Activated naive CD8-positive, alpha-beta T cell treated with anti-CD3 and anti-CD28 coated beads, Interleukin-2, amount 10 ng/mL, durations not matched to agents 7 days and 5 days (primary cell): ENCODE results near the gene XRCC3. TPM values are rescaled to one million over a fixed set of nuclear protein-coding genes. Genes with fewer than 3 reads are reported as not detected.
A peak's percentile ranks its signal among the peaks of the same experiment; 100 is the strongest.

Experiments used
- ATAC-seq: fragments of 150-1000 bp; cut with Tn5 transposase; one replicate; pipeline ENCODE4 v1.10.0; 2021; ENCODE audit warnings: low read depth, moderate library complexity
- POLR2A ChIA-PET: fragments of 350-600 bp; sonication (Branson Sonifier 250); formaldehyde crosslinking; loops from one replicate; lab custom pipeline; 2021; ENCODE audit warnings: antibody characterized with exemption; lab: Charles Lee
- DNase-seq: peaks from one replicate; pipeline ENCODE4 v3.0.0; 2021
- H3K27ac Mint-ChIP-seq: one replicate; pipeline ENCODE4 v1.8.0; 2022; ENCODE audit warnings: mild to moderate bottlenecking, mixed read lengths
- H3K27me3 Mint-ChIP-seq: one replicate; pipeline ENCODE4 v1.8.0; 2022; ENCODE audit warnings: mild to moderate bottlenecking, moderate library complexity, mixed read lengths
- H3K36me3 Mint-ChIP-seq: one replicate; pipeline ENCODE4 v1.8.0; 2021; ENCODE audit warnings: mild to moderate bottlenecking, mixed read lengths
- H3K4me1 Mint-ChIP-seq: one replicate; pipeline ENCODE4 v1.8.0; 2021; ENCODE audit warnings: mixed read lengths
- H3K4me3 Mint-ChIP-seq: one replicate; pipeline ENCODE4 v1.8.0; 2022; ENCODE audit warnings: mild to moderate bottlenecking, moderate library complexity, mixed read lengths
- H3K9me3 Mint-ChIP-seq: one replicate; pipeline ENCODE4 v1.8.0; 2021; ENCODE audit warnings: mixed read lengths
- total RNA-seq, 2 experiments: library from RNA; stranded (reverse); gene quantifications; one replicate each; pipeline ENCODE4 v1.2.3, GENCODE V29; 2021

XRCC3 gene
- total RNA-seq, 2 experiments from 2014 or later, result 35.5 to 41.3 TPM

DNA sequence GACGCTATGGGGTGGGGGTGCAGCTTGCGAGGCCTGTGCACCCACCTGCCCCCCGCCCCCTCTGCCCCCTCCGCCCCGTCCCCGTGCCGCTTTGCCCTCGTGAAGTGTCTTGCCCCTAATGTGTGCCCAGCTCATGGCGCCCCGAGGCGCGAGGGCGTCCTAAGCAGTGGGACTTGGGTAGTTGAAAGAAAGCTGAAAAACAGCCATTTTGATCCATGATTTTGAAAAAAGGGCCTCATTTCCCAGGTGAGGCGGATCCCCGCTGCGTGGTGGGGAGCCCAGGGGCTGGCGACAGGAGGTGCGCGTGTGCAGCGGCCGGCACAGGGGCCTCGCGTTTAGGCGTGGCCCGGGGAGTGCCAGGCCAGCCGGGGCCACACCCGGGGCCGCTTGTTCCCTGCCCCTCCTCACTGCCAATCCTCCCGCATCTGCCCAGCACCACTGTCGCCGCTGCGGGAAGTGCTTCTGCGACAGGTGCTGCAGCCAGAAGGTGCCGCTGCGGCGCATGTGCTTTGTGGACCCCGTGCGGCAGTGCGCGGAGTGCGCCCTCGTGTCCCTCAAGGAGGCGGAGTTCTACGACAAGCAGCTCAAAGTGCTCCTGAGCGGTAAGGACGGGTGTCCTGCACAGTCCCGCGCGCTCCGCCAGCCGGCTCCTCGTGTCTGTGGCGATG lies 12.2 kb upstream of the XRCC3 start:
- ATAC-seq (no peak), DNase-seq (no peak)
- H3K36me3 Mint-ChIP-seq, result no peaks in the 10 kb centered on the region
- no peak overlapping the region for H3K27ac Mint-ChIP-seq
- no peak overlapping the region for H3K4me3 Mint-ChIP-seq
- H3K9me3 Mint-ChIP-seq, result no peaks in the 10 kb centered on the region
- POLR2A ChIA-PET, result no interaction called here
- no peaks in the 10 kb centered on the region for H3K27me3 Mint-ChIP-seq
- H3K4me1 Mint-ChIP-seq, result no peaks in the 10 kb centered on the region

DNA sequence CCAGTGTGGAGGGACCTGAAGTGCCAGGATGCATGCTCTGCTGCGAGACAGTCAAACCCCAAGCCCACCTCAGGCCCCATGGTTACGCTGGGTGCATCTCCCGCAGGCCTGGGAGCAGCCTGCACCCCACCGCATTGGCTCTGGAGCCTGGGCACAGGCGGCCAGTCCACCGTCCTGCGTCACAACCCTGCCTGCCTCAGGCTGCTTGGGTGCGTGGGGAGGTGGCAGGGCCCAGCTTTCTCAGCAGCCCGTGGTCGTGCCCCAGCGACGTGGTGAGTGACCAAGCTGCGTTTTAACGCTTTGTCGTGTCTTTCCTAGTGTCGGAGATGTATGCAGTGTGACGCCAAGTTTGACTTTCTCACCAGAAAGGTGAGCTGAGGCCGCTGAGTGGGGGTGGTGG lies 11.2 kb upstream of the XRCC3 start:
- Mint-ChIP-seq H3K36me3 (no peaks in the 10 kb centered on the region), H3K4me3 (no peak overlapping the region), H3K4me1 (no peaks in the 10 kb centered on the region), H3K27ac (no peak overlapping the region), H3K27me3 (no peaks in the 10 kb centered on the region), H3K9me3 (no peaks in the 10 kb centered on the region)
- POLR2A ChIA-PET, result no interaction called here
- no peak for DNase-seq
- no peak for ATAC-seq

DNA sequence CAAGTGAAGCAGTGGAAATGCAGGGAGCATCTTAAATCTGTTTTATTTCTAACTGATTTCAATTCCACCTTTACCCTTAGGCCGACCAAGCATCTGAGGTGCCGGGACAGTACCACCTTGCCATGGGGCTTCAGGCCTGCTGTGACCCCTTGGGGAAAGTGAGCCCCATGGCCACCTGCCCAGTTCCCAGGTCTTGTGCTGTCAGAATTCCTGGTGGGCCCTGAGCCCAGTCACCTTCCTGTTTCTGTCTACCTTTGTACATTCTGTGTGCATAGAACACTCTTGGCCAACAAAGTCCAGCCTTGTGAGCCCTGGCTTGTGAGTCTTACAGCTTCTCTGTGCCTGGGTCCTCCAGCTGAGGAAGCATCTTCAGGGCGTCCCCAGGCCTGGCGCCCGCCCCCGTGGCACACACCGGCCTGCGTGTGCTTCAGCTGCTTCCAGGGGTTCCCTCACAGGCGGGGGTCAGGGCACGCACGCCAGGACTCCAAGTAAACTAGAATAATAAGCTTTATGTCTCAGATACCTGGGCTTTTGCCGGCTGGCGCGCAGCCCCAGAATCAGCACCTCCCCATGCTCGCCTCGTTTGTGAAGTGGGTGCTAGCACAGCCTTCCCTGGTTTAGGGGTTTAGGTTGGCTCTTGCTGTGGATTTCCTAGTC lies 10.6 kb upstream of the XRCC3 start:
- Mint-ChIP-seq H3K4me1 (no peaks in the 10 kb centered on the region), H3K4me3 (no peak overlapping the region), H3K27me3 (no peaks in the 10 kb centered on the region), H3K27ac (no peak overlapping the region), H3K36me3 (no peaks in the 10 kb centered on the region), H3K9me3 (no peaks in the 10 kb centered on the region)
- DNase-seq (no peak), ATAC-seq (no peak)
- POLR2A ChIA-PET, result no interaction called here

DNA sequence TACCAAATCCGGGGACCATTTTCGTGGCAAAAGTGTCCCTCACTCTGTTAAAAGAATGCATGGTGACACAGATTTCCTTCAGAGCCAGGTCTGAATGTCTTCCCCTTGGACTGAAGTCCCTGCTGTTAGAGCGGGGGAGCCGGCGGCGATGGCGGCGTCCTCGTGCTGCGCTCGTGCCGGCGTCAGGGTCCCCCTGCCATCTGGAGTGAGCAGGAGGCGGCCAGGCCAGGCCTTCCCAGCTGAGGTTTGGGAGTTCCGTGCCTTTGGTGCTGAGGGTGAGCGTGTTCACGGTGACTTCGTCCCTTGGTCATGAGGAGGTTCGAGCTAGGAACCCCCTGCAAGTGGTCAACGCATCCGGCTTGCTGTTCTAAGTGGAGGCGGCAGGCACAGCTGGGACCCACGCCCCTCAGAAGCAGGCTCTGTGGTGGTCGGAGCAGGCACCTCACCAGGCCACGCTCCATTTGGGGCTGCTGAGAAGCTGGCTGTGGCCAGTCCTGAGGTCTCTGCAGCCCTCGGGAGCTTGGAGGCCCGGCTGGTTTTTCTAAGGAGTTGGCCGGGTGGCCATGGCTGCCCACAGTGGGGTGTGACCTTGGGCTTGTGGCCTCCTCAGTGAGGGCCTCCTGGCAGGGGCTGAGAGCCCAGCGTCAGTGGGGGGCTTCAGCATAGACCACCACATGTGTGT lies 9.9 kb upstream of the XRCC3 start:
- POLR2A ChIA-PET, result no interaction called here
- Mint-ChIP-seq H3K4me1 (no peaks in the 10 kb centered on the region), H3K4me3 (no peak overlapping the region), H3K9me3 (no peaks in the 10 kb centered on the region), H3K36me3 (no peaks in the 10 kb centered on the region), H3K27ac (no peak overlapping the region), H3K27me3 (no peaks in the 10 kb centered on the region)
- DNase-seq, result no peak
- no peak for ATAC-seq

DNA sequence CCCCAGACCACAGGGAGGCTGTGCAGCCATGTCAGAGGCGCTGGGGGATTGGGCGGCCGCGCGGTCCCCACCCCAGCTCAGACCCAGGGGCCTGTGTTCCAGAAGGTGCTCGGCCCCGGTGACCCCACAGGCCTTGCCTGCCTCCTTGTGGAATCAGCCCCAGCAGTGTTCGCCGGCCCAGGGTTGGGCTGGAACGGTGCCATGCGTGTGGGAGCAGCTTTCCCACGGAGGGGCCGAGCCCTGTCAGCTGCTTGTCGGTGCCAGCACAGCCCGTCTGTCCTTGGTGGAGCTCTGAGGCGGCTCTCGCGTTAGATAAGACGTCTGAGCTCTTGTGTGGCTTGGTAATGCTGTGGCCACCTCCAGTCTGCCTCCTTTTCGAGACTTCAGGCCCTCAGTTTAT lies 8.9 kb upstream of the XRCC3 start:
- Mint-ChIP-seq H3K4me1 (peaks cover 9% of the 10 kb centered on the region), H3K36me3 (no peaks in the 10 kb centered on the region), H3K27ac (no peak overlapping the region), H3K4me3 (no peak overlapping the region), H3K27me3 (no peaks in the 10 kb centered on the region), H3K9me3 (no peaks in the 10 kb centered on the region)
- DNase-seq, result no peak
- no peak for ATAC-seq
- POLR2A ChIA-PET, result no interaction called here

DNA sequence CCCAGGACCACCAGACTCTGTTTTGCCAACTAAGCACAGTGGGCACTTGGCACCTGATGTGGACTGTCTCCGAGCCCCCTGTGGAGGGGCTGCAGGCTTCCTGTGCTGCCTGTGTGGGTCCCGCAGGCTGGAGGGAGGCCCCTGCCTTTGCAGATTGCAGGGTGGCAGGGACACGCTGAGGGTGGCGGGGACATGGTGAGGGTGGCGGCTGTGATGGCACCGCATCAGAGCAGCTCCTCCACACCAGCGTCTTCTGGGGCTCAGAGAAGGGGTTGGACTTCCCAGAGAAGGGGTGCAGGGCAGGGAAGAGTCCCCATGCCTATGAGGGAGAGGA lies 8.5 kb upstream of the XRCC3 start:
- Mint-ChIP-seq H3K4me3 (no peak overlapping the region), H3K9me3 (no peaks in the 10 kb centered on the region), H3K36me3 (no peaks in the 10 kb centered on the region), H3K27me3 (no peaks in the 10 kb centered on the region), H3K27ac (no peak overlapping the region), H3K4me1 (peaks cover 11% of the 10 kb centered on the region)
- DNase-seq, result no peak
- POLR2A ChIA-PET, result no interaction called here
- ATAC-seq, result no peak

DNA sequence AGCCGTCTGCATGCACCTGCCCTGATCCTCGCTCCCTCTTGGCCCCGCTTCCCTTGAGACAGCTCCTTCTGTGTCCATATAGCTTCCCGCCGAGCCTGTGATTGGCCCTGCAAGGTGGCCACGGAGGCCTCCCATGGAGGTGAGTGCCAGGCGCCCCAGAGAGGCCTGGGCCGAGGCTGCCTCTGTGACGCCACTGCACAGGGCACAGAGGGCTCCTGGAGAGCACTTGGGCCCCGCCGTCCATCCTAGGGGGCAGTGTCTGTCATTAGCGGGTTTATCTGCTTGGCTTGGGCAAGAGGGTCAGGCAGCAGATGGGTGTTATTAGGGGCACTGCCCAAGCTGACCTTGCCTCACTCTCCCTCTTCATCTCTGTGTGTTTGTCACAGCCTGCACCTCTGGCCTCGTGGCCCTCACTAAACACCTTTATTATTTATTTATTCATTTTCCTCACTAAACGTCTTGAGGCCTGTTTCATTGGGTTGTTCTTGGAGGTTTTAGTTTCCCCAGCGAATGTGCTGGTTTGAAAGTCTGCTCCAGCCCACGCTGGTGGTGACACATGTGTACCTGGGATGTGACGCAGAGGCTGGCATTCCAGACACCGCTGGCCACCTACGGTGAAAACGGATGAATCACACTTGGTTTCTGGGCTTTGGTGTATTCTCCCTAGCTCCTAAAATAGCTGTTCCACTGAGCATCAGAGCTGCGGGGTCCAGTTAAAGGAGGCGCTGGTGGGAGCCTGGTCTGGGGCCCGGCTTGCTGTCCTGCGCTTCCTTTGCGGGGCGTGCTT lies 6.3 kb upstream of the XRCC3 start:
- H3K4me3 Mint-ChIP-seq, result no peak overlapping the region
- POLR2A ChIA-PET, result interaction anchor here (0.7 kb wide), 1 partner anchor 44 kb away, joined by 5 read pairs; no protein-coding TSS in a partner anchor
- DNase-seq (no peak), ATAC-seq (no peak)
- no peaks in the 10 kb centered on the region for H3K27me3 Mint-ChIP-seq
- no peaks in the 10 kb centered on the region for H3K9me3 Mint-ChIP-seq
- no peaks in the 10 kb centered on the region for H3K36me3 Mint-ChIP-seq
- no peak overlapping the region for H3K27ac Mint-ChIP-seq
- peaks cover 20% of the 10 kb centered on the region for H3K4me1 Mint-ChIP-seq

DNA sequence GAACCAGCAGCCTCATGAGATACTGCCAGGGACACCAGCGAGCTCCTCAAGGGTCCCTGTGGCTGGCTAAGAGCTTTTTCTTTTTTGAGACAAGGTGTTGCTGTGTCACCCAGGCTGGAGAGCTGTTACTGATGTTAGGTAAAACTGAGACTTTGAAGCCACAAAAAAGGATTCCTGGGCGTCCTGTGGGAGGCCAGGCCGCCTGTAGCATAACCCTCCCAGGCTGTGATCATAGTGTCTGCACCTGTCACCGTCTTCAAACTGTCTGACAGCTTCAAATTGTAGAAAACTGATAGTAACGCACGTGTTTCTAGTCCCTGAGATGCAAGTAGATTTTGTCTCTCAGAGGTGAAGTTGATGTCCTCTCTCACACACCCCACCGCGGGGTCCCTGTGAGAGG lies 4.5 kb upstream of the XRCC3 start:
- no peaks in the 10 kb centered on the region for H3K9me3 Mint-ChIP-seq
- POLR2A ChIA-PET, result interaction anchor here (0.6 kb wide), 1 partner anchor 193 kb away, joined by 3 read pairs; no protein-coding TSS in a partner anchor

DNA sequence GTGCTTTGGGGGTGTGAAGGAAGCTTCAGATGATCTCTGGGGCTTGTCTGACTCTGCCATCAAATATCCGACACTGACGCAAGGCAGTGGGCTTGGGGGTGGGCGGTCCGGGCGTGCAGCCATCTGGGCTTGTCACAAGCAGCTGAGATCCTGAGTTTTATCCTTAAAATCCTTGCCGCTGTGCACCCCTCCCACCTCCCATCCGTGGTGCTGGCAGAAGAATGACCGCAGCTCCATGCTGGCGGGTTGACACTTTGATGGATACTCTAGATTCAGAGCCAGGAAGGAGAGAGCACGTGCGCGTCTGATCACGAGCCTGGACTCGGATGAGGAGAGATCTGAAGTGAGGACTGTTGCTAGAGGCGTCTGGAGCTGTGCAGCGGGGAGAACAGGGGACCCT lies 3.3 kb upstream of the XRCC3 start:
- Mint-ChIP-seq H3K27ac (no peak overlapping the region), H3K36me3 (peaks cover 2% of the 10 kb centered on the region), H3K4me3 (no peak overlapping the region), H3K27me3 (no peaks in the 10 kb centered on the region), H3K9me3 (no peaks in the 10 kb centered on the region), H3K4me1 (peaks cover 29% of the 10 kb centered on the region)
- DNase-seq, result no peak
- ATAC-seq, result no peak
- POLR2A ChIA-PET, result no interaction called here

More for the DNA sequence above, 4.5 kb upstream of the XRCC3 start:
- DNase-seq, result no peak
- Mint-ChIP-seq H3K4me3 (no peak overlapping the region), H3K4me1 (peaks cover 20% of the 10 kb centered on the region), H3K27me3 (no peaks in the 10 kb centered on the region), H3K36me3 (peaks cover 2% of the 10 kb centered on the region), H3K27ac (no peak overlapping the region)
- ATAC-seq, result no peak

DNA sequence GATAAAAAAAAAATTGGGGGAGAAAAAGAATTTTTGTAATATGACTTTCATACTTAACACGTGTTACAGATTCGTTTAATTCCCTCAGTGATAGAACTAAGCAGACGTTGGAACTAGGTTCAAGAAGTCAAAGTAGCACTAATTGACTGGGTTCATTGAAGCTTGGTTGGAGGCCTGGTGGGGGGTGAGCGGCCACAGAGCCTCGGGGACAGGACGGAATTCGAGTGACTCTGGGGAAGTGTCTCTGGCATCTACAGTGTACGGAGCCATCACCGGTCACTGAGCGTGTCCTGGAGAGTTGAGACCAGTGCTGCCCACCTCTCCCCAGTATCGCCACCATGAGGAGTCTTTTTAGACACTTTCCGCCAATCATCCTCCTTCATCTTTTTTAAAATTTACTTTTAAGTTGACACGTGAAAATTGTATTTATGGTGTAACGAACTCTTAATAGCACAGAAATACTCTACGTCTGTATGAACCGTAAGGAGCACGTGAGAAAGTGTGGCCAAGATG lies 1.7 kb upstream of the XRCC3 start:
- Mint-ChIP-seq H3K9me3 (no peaks in the 10 kb centered on the region), H3K27ac (no peak overlapping the region), H3K4me1 (peaks cover 40% of the 10 kb centered on the region), H3K27me3 (no peaks in the 10 kb centered on the region), H3K36me3 (peaks cover 6% of the 10 kb centered on the region), H3K4me3 (peak overlapping the region; percentile 79)
- no peak for DNase-seq
- POLR2A ChIA-PET, result interaction anchor here (1.4 kb wide), 1 partner anchor 152 kb away, joined by 6 read pairs; no protein-coding TSS in a partner anchor
- no peak for ATAC-seq

DNA sequence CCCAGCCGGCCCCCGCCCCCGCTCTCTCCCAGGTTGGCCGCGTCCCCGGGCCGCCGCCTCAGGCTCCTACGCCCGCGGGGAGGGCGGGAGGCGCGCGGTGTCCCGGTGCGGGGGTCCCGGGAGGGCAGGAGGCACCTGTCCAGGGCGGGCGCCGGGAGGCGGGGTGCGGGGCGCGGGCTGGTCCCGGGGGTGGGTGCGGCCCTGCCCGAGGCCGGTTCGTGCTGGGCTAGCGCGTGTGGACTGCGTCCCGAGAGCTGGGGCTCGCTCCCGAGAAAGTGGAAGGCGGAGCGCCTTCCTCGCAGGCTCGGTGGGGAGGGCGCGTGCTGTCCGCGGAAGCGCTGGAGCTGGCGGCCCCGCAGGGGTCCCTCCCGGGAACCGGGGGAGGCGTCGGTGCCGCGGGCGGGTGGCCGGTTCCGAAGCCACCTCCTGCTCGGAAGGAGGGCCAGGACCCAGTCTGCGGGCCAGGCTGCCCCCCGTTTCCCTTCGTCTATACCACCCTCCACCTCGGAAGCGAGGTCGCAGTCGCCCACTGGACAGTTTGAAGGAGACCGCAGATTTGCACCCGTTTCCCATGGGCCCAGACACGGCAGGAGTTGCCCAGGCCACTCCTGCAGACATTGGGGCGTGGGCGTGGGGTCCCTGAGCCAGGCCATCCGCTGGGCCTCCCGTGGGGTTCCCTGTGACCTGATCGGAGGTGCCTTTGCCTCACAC lies 995 bp upstream of the XRCC3 start:
- H3K4me3 Mint-ChIP-seq, result peak overlapping the region; percentile 79
- ATAC-seq, result no peak
- DNase-seq, result peak; percentile 65
- H3K4me1 Mint-ChIP-seq, result peaks cover 43% of the 10 kb centered on the region
- H3K27ac Mint-ChIP-seq, result no peak overlapping the region
- H3K9me3 Mint-ChIP-seq, result no peaks in the 10 kb centered on the region
- POLR2A ChIA-PET, result interaction anchor here (0.6 to 2.3 kb wide), 6 partner anchors 13 to 152 kb away, joined by 3 to 6 read pairs (median 4); no protein-coding TSS in a partner anchor
- H3K36me3 Mint-ChIP-seq, result peaks cover 6% of the 10 kb centered on the region
- no peaks in the 10 kb centered on the region for H3K27me3 Mint-ChIP-seq

DNA sequence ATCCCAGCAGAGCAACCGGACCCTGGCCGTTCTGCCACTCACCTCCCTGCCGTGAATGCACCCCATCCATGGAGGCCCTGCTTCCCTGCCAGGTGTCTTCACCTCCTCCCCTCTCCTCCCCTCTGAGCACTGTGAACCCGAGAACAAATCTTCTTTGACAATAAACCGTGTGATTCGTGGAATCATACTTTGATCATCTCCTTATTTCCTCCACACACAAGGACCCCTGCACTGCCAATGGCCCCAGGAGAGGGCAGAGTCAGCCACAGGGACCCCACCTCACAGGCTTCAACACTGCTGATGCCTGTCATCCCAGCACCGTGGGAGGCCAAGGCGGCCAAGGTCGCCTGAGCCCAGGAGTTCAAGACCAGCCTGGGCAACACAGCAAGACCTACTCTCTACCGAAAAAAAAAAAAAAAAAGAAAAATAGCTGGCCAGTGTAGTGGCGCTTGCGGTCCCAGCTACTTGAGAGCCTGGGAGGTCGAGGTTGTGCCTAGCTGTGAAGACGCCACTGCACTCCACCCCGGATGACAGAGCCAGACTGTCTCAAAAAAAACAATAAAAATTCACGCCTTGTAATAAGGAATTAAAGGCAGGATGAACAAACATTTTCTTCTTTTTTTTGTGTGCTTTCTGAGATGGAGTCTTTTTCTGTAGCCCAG lies 1.1 kb downstream of the XRCC3 start:
- POLR2A ChIA-PET, result interaction anchor here (1.1 to 2.3 kb wide), 2 partner anchors 14 to 26 kb away, joined by 3 to 5 read pairs; no protein-coding TSS in a partner anchor
- peaks cover 36% of the 10 kb centered on the region for H3K4me1 Mint-ChIP-seq
- H3K27ac Mint-ChIP-seq, result peak overlapping the region; percentile 85
- DNase-seq (no peak), ATAC-seq (no peak)
- peaks cover 6% of the 10 kb centered on the region for H3K36me3 Mint-ChIP-seq
- no peaks in the 10 kb centered on the region for H3K9me3 Mint-ChIP-seq
- H3K4me3 Mint-ChIP-seq, result peak overlapping the region; percentile 90
- no peaks in the 10 kb centered on the region for H3K27me3 Mint-ChIP-seq
